Stomach smooth muscle (tissue), 2 donors: ENCODE results near the gene PRSS56.

ENCODE experiments used
- H3K27ac ChIP-seq: one replicate; pipeline ENCODE4 v1.7.0; 2013; ENCODE audit warnings: mild to moderate bottlenecking, low read length, inconsistent platforms
- H3K27me3 ChIP-seq, 2 donors: one replicate each; pipeline ENCODE4 v1.7.0; 2013; ENCODE audit warnings: low read length in 2 of 2; ENCODE audit not compliant: insufficient read depth in 2 of 2, control insufficient read depth in 1 of 2
- H3K36me3 ChIP-seq, 2 donors: one replicate each; pipeline ENCODE4 v1.7.0; 2013; ENCODE audit warnings: low read length in 2 of 2; ENCODE audit not compliant: control insufficient read depth in 2 of 2, insufficient read depth in 2 of 2
- H3K4me1 ChIP-seq: one replicate; pipeline ENCODE4 v1.7.0; 2013; ENCODE audit warnings: low read length; ENCODE audit not compliant: control insufficient read depth, insufficient read depth
- H3K4me3 ChIP-seq, 2 donors: one replicate each; pipeline ENCODE4 v1.7.0; 2013; ENCODE audit warnings: low read length in 2 of 2
- H3K9ac ChIP-seq, 2 donors: one replicate each; pipeline ENCODE4 v1.7.0; 2013; ENCODE audit warnings: low read length in 2 of 2, mild to moderate bottlenecking in 1 of 2
- H3K9me3 ChIP-seq, 2 donors: one replicate each; pipeline ENCODE4 v1.7.0; 2013; ENCODE audit warnings: low read length in 2 of 2; ENCODE audit not compliant: control insufficient read depth in 2 of 2
- donor health status: healthy.
- donor health status: Pancreatic carcinoma.

The PRSS56 gene

DNA sequence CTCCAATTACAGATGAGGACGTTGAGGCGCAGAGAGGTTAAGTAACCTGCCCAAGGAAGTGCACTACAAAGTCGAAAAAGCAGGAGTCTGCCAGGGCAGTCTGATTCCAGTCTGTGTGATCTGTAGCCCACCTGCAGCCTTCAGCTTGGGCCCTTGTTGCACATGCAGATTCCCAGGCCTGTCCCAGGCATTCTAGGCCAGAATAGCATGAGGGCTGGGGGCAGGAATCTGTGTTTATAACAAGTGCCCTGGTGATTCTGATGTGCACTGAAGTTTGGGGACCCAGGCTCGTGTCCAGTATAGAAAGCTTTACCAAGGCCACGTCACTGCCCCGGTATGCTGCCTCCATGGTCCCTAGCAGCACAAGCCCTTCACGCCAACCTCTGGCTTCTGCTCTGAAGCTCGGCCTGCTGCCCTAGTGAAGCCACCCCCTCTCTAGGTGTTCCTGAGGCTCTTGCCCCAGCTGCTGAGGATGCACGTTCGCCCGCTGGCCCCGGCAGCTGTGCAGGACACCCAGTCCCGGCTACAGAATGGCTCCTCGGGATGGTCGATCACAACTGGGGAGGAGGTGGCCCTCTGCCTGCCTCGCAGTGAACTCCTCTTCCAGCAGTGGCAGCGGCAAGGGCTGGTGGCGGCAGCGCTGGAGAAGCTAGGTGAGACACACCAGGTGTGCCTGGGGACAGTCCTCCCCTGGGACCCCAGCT lies 23.9 kb downstream of the PRSS56 start:
- Histone ChIP-seq H3K36me3 (peaks cover 0 to 3% of the 10 kb centered on the region in 2 donors), H3K4me1 (no peaks in the 10 kb centered on the region), H3K4me3 (no peak overlapping the region), H3K9ac (no peak overlapping the region), H3K9me3 (no peaks in the 10 kb centered on the region), H3K27ac (no peak overlapping the region), H3K27me3 (peaks cover 0 to 12% of the 10 kb centered on the region in 2 donors)

DNA sequence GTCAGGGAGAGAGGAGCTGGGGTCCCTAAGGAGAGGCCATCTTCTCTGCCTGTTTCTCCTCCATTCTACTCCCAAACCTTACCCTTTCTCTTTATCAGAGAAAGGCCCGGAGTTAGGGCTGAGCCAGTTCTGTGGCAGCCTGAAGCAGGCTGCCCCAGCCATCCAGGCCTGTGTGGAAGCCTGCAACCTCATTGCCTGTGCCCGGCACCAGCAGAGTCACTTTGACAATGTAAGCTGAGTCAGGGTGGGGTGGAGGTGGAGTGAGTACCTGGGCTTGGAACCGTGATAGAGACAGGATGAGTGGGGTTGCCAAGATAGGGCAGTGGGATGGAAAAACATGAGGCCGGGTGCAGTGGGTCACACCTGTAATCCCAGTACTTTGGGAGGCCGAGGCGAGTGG lies 24.5 kb downstream of the PRSS56 start:
- H3K27ac ChIP-seq: no peak overlapping the region
- H3K27me3 ChIP-seq: peaks cover 0 to 8% of the 10 kb centered on the region in 2 donors
- H3K4me3 ChIP-seq: no peak overlapping the region
- H3K4me1 ChIP-seq: no peaks in the 10 kb centered on the region
- H3K9me3 ChIP-seq: no peaks in the 10 kb centered on the region
- H3K9ac ChIP-seq: no peak overlapping the region
- peaks cover 0 to 3% of the 10 kb centered on the region in 2 donors for H3K36me3 ChIP-seq

DNA sequence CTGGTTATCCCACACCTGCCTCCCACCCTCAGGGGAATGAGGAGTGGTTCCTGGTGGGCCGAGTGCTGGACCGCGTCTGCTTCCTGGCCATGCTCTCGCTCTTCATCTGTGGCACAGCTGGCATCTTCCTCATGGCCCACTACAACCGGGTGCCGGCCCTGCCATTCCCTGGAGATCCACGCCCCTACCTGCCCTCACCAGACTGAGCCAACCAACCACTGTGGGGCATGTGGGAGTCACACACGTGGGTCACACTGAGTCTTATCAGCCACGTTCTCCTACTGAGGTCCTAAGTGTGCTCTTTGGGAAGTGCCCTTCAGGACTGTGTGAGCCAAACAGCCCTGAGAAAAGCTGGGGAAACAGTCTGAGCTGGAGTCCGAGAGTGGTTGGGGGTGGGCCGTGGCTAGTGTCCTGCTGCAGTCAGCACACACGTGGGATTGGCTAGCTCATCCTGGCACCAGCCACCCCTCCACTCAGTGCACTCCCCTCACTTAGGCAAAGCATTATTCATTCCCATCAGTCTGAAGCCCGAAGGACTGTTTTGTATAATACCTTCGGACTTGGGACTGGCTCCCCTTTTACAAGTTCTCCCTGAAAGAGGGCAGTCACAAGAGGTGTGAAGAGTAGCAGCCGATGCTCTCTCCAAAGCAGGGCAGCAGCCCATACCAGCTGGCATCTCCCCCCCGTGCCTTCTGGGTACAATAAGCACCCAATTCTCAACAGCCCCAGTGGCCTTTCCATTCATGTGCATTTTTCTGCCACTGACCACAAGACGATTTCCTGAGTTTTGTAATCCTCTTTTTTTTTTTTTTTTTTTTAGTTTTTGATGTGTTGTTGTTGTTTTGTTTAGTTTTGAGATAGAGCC lies 25.6 kb downstream of the PRSS56 start:
- Histone ChIP-seq H3K9ac (no peak overlapping the region), H3K27ac (no peak overlapping the region), H3K9me3 (no peaks in the 10 kb centered on the region), H3K4me1 (peaks cover 2% of the 10 kb centered on the region), H3K36me3 (peaks cover 0 to 3% of the 10 kb centered on the region in 2 donors), H3K27me3 (peaks cover 0 to under 1% of the 10 kb centered on the region in 2 donors), H3K4me3 (no peak overlapping the region)

DNA sequence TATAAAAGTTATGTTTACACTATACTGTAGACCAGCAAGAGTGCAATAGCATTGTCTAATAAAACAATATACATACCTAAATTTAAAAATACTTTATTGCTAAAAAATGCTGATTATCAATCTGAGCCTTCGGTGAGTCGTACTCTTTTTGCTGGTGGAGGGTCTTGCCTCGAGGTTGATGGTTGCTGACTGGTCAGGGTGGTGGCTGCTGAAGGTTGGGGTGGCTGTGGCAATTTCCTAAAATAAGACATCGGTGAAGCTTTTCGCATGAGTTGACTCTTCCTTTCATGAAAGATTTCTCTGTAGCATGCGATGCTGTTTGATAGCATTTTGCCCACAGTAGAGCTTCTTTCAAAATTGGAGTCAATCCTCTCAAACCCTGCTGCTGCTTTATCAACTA lies 27.8 kb downstream of the PRSS56 start:
- Histone ChIP-seq H3K36me3 (peaks cover 3% of the 10 kb centered on the region in 2 donors), H3K4me3 (no peak overlapping the region), H3K9ac (no peak overlapping the region), H3K9me3 (no peaks in the 10 kb centered on the region), H3K27ac (no peak overlapping the region), H3K4me1 (peaks cover 8% of the 10 kb centered on the region), H3K27me3 (no peaks in the 10 kb centered on the region)

DNA sequence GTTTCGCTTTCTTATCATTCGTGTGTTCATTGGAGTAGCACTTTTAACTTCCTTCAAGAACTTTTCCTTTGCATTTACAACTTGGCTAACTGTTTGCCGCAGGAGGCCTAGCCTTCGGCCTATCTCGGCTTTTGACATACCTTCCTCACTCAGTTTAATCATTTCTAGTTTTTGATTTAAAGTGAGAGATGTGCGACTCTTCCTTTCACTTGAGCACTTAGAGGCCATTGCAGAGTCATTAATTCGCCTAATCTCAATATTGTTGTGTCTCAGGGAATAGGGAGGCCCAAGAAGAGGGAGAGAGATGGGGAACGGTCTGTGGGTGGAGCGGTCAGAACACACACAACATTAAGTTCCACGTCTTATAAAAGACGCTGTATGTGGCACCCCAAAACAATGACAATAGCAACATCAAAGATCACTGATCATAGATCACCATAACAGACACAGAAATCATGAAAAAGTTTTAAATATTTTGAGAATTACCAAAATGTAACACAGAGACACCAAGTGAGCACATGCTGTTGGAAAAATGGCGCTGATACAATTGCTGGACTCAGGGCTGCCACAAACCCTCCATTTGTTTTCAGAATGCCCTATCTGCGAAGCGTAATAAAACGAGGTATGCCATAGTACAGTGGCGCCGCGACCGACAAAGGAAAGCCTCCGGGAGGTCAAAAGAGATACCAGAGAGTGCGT lies 29.6 kb downstream of the PRSS56 start:
- H3K4me3 ChIP-seq: peak overlapping the region; percentile 81 to 95
- H3K27ac ChIP-seq: peak overlapping the region; percentile 93
- no peaks in the 10 kb centered on the region for H3K9me3 ChIP-seq
- H3K9ac ChIP-seq: peak overlapping the region; percentile 83 to 92
- no peaks in the 10 kb centered on the region for H3K27me3 ChIP-seq
- H3K4me1 ChIP-seq: peaks cover 8% of the 10 kb centered on the region
- H3K36me3 ChIP-seq: peaks cover 3% of the 10 kb centered on the region in 2 donors

DNA sequence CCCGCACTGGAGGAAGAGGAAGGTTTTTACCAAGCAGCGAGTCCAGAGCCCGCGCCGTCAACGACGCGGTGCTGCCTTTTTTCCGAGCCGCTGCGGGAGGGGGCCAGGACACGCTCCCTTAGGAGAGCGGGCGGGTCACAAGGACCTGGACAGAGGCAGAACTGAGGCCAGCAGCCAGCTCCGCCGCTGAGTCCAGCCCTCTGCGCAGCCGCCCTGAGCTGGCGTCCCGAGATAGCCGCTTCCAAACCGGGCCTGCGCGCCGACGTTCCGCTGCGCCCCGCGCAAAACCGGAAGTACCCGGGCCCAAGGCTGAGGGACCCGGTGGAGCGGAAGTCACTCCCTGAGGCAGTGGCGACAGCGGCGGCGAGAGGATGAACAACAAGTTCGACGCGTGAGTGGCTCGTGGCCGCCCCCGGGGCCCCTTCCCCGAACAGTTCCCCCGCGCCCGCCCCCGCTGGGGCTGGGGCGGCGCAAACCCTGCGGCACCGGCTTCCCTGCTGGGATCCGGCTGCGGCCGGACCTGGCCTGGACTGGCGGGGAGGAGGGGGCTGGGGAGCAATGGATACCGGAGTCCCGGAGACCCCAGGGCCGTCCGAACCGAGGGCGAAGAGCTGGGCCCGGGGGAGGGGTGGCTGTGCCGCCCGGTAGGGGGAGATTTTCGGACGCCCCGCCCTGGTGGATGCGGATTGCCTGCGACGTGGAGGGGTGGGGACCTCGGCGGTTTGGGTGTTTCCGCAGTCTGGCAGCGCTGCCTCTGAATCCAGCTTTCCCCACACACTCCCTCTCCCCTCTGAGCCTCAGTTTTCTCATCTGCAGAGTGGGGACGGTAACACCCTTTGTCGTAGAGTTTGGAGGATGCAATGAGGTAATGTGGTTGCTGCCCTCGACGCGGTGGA lies 30.4 kb downstream of the PRSS56 start, which contains the start of the genes EIF4E2 and TIGD1:
Gene EIF4E2 (plus strand): TSS at position 336 of the 896 bp plus-strand sequence. CDS start 36 bp downstream, at position 372.
Gene TIGD1 (minus strand): TSS at position 204 of the 896 bp plus-strand sequence. CDS start 675 bp downstream, outside the sequence.
- Histone ChIP-seq H3K36me3 (peaks cover 3 to 5% of the 10 kb centered on the region in 2 donors), H3K4me1 (peaks cover 8% of the 10 kb centered on the region), H3K27ac (peak within 1 kb of the TSS; percentile 93), H3K27me3 (no peaks in the 10 kb centered on the region), H3K9me3 (no peaks in the 10 kb centered on the region), H3K4me3 (peak within 1 kb of the TSS; percentile 81 to 95), H3K9ac (peak within 1 kb of the TSS; percentile 83 to 92)

DNA sequence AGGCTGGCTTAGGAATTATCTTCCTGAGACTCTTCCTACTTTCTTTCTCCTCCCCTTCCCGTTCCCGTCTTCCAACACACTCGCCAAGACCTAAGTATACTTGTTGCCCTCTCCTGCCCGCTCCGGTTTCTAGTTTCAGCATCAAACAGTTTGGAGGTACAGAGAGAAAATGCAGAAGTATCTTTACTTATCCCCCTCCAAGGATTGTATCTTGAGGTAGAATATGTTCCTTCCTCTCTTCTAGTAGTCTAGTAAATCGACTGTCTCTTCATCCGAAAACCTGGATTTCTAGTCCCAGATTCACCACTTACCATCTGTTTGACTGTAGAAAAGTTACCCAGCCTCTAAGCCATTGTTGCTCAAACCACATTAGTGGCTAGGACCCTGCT lies 31.1 kb downstream of the PRSS56 start:
- Histone ChIP-seq H3K4me1 (peaks cover 8% of the 10 kb centered on the region), H3K4me3 (peak overlapping the region; percentile 81 to 95), H3K27ac (peak overlapping the region; percentile 93), H3K9ac (peak overlapping the region; percentile 83 to 92), H3K9me3 (no peaks in the 10 kb centered on the region), H3K36me3 (peaks cover 3 to 5% of the 10 kb centered on the region in 2 donors), H3K27me3 (no peaks in the 10 kb centered on the region)

DNA sequence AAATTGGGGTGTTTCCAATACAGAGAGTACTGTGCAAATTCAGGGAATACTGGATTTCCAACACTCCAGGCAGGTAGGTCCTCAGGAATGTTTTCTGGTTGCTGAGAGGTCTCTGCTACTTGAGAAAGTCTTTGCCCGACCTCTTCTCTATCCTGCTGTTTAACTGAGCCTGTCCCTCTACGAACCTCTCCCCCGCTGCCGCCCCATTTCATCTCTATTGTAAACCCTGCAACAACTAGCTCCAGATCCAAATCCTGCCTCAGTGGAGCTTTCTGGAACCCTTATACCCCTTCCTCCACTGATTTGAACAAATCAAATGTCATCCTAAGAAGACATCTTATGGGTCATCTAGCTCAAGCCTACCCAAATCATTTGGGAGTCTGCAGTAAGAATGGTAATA lies 31.6 kb downstream of the PRSS56 start:
- Histone ChIP-seq H3K9ac (peak overlapping the region; percentile 83 to 92), H3K4me1 (peaks cover 8% of the 10 kb centered on the region)

DNA sequence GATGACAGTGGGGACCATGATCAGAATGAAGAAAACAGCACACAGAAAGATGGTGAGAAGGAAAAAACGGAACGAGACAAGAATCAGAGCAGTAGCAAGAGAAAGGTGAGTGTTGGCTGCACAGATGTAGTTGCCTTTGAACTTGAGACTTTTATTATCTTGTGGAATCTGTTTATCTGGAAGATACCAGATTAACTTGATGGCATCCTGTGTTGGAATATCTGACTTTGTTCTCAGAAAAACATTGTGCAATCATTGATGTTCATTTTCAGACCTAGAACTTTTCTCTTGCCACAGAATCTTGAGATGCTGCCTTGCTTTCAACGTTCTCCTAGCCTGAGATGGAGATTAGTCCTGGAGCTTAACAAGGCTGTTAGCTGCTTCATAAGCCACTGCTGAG lies 36.2 kb downstream of the PRSS56 start:
- H3K36me3 ChIP-seq: peaks cover 15 to 26% of the 10 kb centered on the region in 2 donors

More for the DNA sequence above, 31.6 kb downstream of the PRSS56 start:
- Histone ChIP-seq H3K36me3 (peaks cover 2 to 5% of the 10 kb centered on the region in 2 donors), H3K27ac (no peak overlapping the region), H3K9me3 (no peaks in the 10 kb centered on the region), H3K27me3 (no peaks in the 10 kb centered on the region), H3K4me3 (peak overlapping the region; percentile 81 to 95)

More for the DNA sequence above, 36.2 kb downstream of the PRSS56 start:
- H3K9ac ChIP-seq: no peak overlapping the region
- no peaks in the 10 kb centered on the region for H3K27me3 ChIP-seq
- H3K4me3 ChIP-seq: no peak overlapping the region
- H3K4me1 ChIP-seq: peaks cover 5% of the 10 kb centered on the region
- H3K9me3 ChIP-seq: no peaks in the 10 kb centered on the region
- H3K27ac ChIP-seq: no peak overlapping the region
